CD14-positive monocyte (primary cell): ENCODE results near the gene C1QTNF1. TPM values are rescaled to one million over a fixed set of nuclear protein-coding genes. Genes with fewer than 3 reads are reported as not detected.

Source experiments
- DNase-seq, 3 donors: peaks; one replicate each; pipeline ENCODE4 v3.0.0-alpha.2; 2011 to 2022
- H2AFZ ChIP-seq: 2 replicates; pipeline ENCODE4 v1.6.0; 2012; ENCODE audit warnings: mild to moderate bottlenecking, low read depth, low read length, inconsistent platforms; ENCODE audit not compliant: insufficient read depth, poor library complexity, severe bottlenecking
- H3K27ac ChIP-seq, 2 donors: 1 replicate in 1 of 2; 2 replicates in 1 of 2; pipeline ENCODE4 v1.5.1; 2012 to 2013; ENCODE audit warnings: low read length in 2 of 2, control low read depth in 1 of 2, inconsistent platforms in 1 of 2, low read depth in 1 of 2, mild to moderate bottlenecking in 1 of 2
- H3K27me3 ChIP-seq, 2 donors: one replicate each; pipeline versions ENCODE4 v1.6.0 to v1.6.1; 2011 to 2013; ENCODE audit warnings: low read length in 2 of 2; ENCODE audit not compliant: control insufficient read depth in 2 of 2, insufficient read depth in 2 of 2
- H3K36me3 ChIP-seq, 2 donors: replicated peaks in 1 of 2; 1 replicate in 1 of 2; 2 replicates in 1 of 2; pipeline versions ENCODE4 v1.5.1 to v1.6.1; 2012 to 2013; ENCODE audit warnings: low read length in 2 of 2, control low read depth in 1 of 2, inconsistent platforms in 1 of 2, mild to moderate bottlenecking in 1 of 2; ENCODE audit not compliant: insufficient read depth in 2 of 2, control insufficient read depth in 1 of 2
- H3K4me1 ChIP-seq, 2 donors: 1 replicate in 1 of 2; 2 replicates in 1 of 2; pipeline versions ENCODE4 v1.5.1 to v1.6.1; 2012 to 2013; ENCODE audit warnings: low read length in 2 of 2, control low read depth in 1 of 2, inconsistent platforms in 1 of 2, mild to moderate bottlenecking in 1 of 2, moderate library complexity in 1 of 2; ENCODE audit not compliant: insufficient read depth in 2 of 2, control insufficient read depth in 1 of 2
- H3K4me2 ChIP-seq: replicated peaks from 2 replicates; pipeline ENCODE3; 2012; ENCODE audit warnings: low read length, moderate library complexity, mild to moderate bottlenecking; ENCODE audit not compliant: poor library complexity, severe bottlenecking; ENCODE audit errors: extremely low read depth
- H3K4me3 ChIP-seq, 3 experiments: fragments of 200-600 bp in 1 of 3; sonication (generic) in 1 of 3; replicated peaks in 1 of 3; 1 replicate in 2 of 3; 2 replicates in 1 of 3; pipeline ENCODE4 v1.5.1; 2011 to 2013; ENCODE audit warnings: low read length in 3 of 3, mild to moderate bottlenecking in 3 of 3, control low read depth in 2 of 3, low read depth in 2 of 3, inconsistent platforms in 1 of 3, moderate library complexity in 1 of 3
- H3K79me2 ChIP-seq: 2 replicates; pipeline ENCODE4 v1.6.0; 2012; ENCODE audit warnings: mild to moderate bottlenecking, control low read depth, inconsistent platforms, low read length, moderate library complexity; ENCODE audit not compliant: insufficient read depth
- H3K9ac ChIP-seq: 2 replicates; pipeline ENCODE4 v1.6.0; 2017; ENCODE audit warnings: low read length, mild to moderate bottlenecking; ENCODE audit not compliant: insufficient read depth, poor library complexity, severe bottlenecking
- H3K9me3 ChIP-seq, 2 donors: replicated peaks in 1 of 2; 1 replicate in 1 of 2; 2 replicates in 1 of 2; pipeline versions ENCODE4 v1.5.1 to v1.6.1; 2012 to 2013; ENCODE audit warnings: low read length in 2 of 2, control low read depth in 1 of 2; ENCODE audit not compliant: control insufficient read depth in 1 of 2, insufficient read depth in 1 of 2
- H4K20me1 ChIP-seq: 2 replicates; pipeline ENCODE4 v1.6.0; 2012; ENCODE audit warnings: mild to moderate bottlenecking, low read length, control low read depth, moderate library complexity; ENCODE audit not compliant: insufficient read depth
- H3K27ac Mint-ChIP-seq, 7 donors: one replicate each; pipeline ENCODE4 v1.8.0; 2020; ENCODE audit warnings: mild to moderate bottlenecking in 7 of 7, mixed read lengths in 7 of 7, moderate library complexity in 6 of 7, inconsistent platforms in 2 of 7
- H3K27me3 Mint-ChIP-seq, 3 donors: one replicate each; pipeline ENCODE4 v1.8.0; 2021 to 2022; ENCODE audit warnings: low read depth in 3 of 3, mild to moderate bottlenecking in 3 of 3, mixed read lengths in 3 of 3, moderate library complexity in 3 of 3, inconsistent platforms in 1 of 3
- H3K36me3 Mint-ChIP-seq, 2 donors: one replicate each; pipeline ENCODE4 v1.8.0; 2020; ENCODE audit warnings: mixed read lengths in 2 of 2, inconsistent platforms in 1 of 2, mild to moderate bottlenecking in 1 of 2
- H3K4me1 Mint-ChIP-seq: one replicate; pipeline ENCODE4 v1.8.0; 2020; ENCODE audit warnings: mild to moderate bottlenecking, mixed read lengths
- H3K4me3 Mint-ChIP-seq, 2 donors: one replicate each; pipeline ENCODE4 v1.8.0; 2020; ENCODE audit warnings: mild to moderate bottlenecking in 2 of 2, mixed read lengths in 2 of 2, moderate library complexity in 1 of 2
- H3K9me3 Mint-ChIP-seq, 7 donors: one replicate each; pipeline ENCODE4 v1.8.0; 2020 to 2022; ENCODE audit warnings: mixed read lengths in 7 of 7, mild to moderate bottlenecking in 6 of 7, moderate library complexity in 6 of 7, inconsistent platforms in 2 of 7
- WGBS: methylation state at CpG from one replicate; pipeline ENCODE4 v1.1.5; 2013; ENCODE audit warnings: missing lambda C conversion rate; ENCODE audit not compliant: insufficient coverage; 5-methylcytosine and 5-hydroxymethylcytosine counted together
- intact Hi-C, 2 donors: fragments of 100-400 bp; cut with micrococcal nuclease; formaldehyde crosslinking; loops; one replicate each; pipeline versions ENCODE4 v1.15.0 to v1.15.1; 2023
- polyA plus RNA-seq, 3 donors: library from polyadenylated mRNA; depleted of rRNA in 1 of 3; unstranded in 2 of 3; stranded (reverse) in 1 of 3; fragments of 300-500 nt in 2 of 3; fragments of >200 nt in 1 of 3; fragmentation: Illumina TruSeq in 2 of 3; gene quantifications; 1 replicate in 2 of 3; 2 replicates in 1 of 3; pipeline ENCODE4 v1.2.3, GENCODE V29; 2012 to 2021
- TF ChIP-seq, protein P1 (sequence below): fragments of 200-600 bp; IDR thresholded peaks from one replicate; pipeline ENCODE4 v1.8.0; 2022; ENCODE audit warnings: antibody characterized with exemption, mild to moderate bottlenecking

Gene C1QTNF1
- polyA plus RNA-seq, 3 donors, result not detected

DNA sequence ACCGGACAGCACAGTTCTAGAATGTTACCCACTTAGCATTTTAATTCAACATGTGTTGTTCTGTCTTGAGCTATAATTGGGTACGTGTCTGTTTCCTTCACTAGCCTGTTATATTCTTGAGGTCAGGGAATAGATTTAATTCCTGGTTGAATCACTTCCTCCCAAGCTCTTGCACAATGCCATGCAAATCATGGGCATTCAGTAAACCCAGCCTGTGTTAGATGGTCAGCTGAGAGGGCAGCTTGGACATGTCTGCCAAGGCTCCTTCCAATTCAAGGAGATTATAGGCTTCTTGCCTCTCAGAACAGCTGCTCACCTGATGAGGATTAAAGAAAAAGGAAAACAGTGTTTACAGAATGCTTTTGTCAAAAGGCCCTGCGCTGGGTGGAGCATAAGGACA is 12.6 kb downstream of the C1QTNF1 start:
- intact Hi-C loops, result no loop called here
- WGBS, result 78% methylated on average over 1 of the region's 3 CpGs
- Mint-ChIP-seq H3K36me3 (no peaks in the 10 kb centered on the region), H3K27ac (peak overlapping the region in 3 of 7 donors; percentile 42 to 73 (median 68)), H3K9me3 (peaks cover 0 to 2% (median 0%) of the 10 kb centered on the region in 7 donors), H3K4me1 (peaks cover 22% of the 10 kb centered on the region), H3K27me3 (peaks cover 33 to 63% (median 42%) of the 10 kb centered on the region in 3 donors), H3K4me3 (peak overlapping the region in 1 of 2 donors; percentile 51)
- TF ChIP-seq, protein P1, sequence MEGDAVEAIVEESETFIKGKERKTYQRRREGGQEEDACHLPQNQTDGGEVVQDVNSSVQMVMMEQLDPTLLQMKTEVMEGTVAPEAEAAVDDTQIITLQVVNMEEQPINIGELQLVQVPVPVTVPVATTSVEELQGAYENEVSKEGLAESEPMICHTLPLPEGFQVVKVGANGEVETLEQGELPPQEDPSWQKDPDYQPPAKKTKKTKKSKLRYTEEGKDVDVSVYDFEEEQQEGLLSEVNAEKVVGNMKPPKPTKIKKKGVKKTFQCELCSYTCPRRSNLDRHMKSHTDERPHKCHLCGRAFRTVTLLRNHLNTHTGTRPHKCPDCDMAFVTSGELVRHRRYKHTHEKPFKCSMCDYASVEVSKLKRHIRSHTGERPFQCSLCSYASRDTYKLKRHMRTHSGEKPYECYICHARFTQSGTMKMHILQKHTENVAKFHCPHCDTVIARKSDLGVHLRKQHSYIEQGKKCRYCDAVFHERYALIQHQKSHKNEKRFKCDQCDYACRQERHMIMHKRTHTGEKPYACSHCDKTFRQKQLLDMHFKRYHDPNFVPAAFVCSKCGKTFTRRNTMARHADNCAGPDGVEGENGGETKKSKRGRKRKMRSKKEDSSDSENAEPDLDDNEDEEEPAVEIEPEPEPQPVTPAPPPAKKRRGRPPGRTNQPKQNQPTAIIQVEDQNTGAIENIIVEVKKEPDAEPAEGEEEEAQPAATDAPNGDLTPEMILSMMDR, result no peak
- H3K9ac ChIP-seq, result no peak overlapping the region
- H3K27me3 ChIP-seq, result peaks cover 0 to 20% of the 10 kb centered on the region in 2 donors
- H3K27ac ChIP-seq, result no peak overlapping the region
- H3K4me3 ChIP-seq, result peak overlapping the region in 1 of 3 experiments; percentile 20
- H3K4me1 ChIP-seq, result peaks cover 14 to 16% of the 10 kb centered on the region in 2 donors
- H3K9me3 ChIP-seq, result no peaks in the 10 kb centered on the region
- DNase-seq, result peak; percentile 66 to 88 (median 77)
- H3K4me2 ChIP-seq, result peak overlapping the region; percentile 44
- H3K36me3 ChIP-seq, result no peaks in the 10 kb centered on the region
- no peaks in the 10 kb centered on the region for H3K79me2 ChIP-seq
- H4K20me1 ChIP-seq, result no peaks in the 10 kb centered on the region
- no peak overlapping the region for H2AFZ ChIP-seq

GRCh38 chr17:79038545-79039135 is 14.7 kb downstream of the C1QTNF1 start:
- H3K4me3 Mint-ChIP-seq, result peak overlapping the region in 1 of 2 donors; percentile 35
- peaks cover 14 to 16% of the 10 kb centered on the region in 2 donors for H3K4me1 ChIP-seq
- H3K4me2 ChIP-seq, result no peak overlapping the region
- peak; percentile 21 to 87 (median 38) for DNase-seq
- no peaks in the 10 kb centered on the region for H3K79me2 ChIP-seq
- H3K27me3 Mint-ChIP-seq, result peaks cover 24 to 49% (median 36%) of the 10 kb centered on the region in 3 donors
- 60% methylated on average over 4 of the region's 8 CpGs for WGBS
- no peaks in the 10 kb centered on the region for H3K9me3 ChIP-seq
- H3K4me3 ChIP-seq, result no peak overlapping the region
- H3K4me1 Mint-ChIP-seq, result peaks cover 22% of the 10 kb centered on the region
- no peak overlapping the region for H3K27ac ChIP-seq
- intact Hi-C loops, result no loop called here
- peaks cover 0 to 10% of the 10 kb centered on the region in 2 donors for H3K27me3 ChIP-seq
- peak overlapping the region in 2 of 7 donors; percentile 58 to 76 for H3K27ac Mint-ChIP-seq
- no peak overlapping the region for H3K9ac ChIP-seq
- H3K36me3 ChIP-seq, result no peaks in the 10 kb centered on the region
- no peaks in the 10 kb centered on the region for H3K36me3 Mint-ChIP-seq
- peaks cover 0 to 7% (median 0%) of the 10 kb centered on the region in 7 donors for H3K9me3 Mint-ChIP-seq
- no peak overlapping the region for H2AFZ ChIP-seq
- TF ChIP-seq, protein P1, result no peak
- no peaks in the 10 kb centered on the region for H4K20me1 ChIP-seq
